OCI-LY7 (cell line): ENCODE data around the gene PARD6A.

Experiments
- EZH2phosphoT487 ChIP-seq: fragments of 200-600 bp; sonication (generic); IDR thresholded peaks from 2 replicates; pipeline ENCODE4 v1.6.1; 2018; ENCODE audit warnings: low read depth, borderline replicate concordance, mild to moderate bottlenecking, mixed run types, antibody characterized with exemption, low read length, moderate library complexity, mixed read lengths
- TF ChIP-seq, protein P1 (sequence below): fragments of 200-600 bp; sonication (generic); conservative IDR thresholded peaks from 2 replicates; pipeline ENCODE4 v1.5.1; 2014; ENCODE audit warnings: mild to moderate bottlenecking, antibody characterized with exemption, low read length, moderate library complexity, mixed read lengths

DNA sequence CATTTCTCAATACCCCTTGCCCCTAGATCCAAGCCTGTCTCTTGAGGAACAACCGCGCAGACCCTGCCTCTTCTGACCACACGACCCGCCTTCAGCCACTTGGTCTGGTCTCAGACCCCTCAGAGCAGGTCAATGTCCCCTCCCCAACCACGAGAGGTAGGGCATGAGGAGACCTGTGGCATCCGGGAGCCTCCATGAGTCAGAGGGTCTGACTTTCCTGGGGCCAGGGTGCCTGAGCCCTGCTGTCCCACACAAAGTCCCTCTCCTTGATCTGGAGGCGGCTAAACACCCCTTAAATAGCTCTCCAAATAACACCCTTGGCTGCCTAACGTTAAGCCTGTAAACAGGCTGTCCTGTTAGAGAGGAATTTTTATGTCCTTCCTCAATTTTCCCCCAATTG lies 10.7 kb upstream of the PARD6A start:
- TF ChIP-seq, protein P1, sequence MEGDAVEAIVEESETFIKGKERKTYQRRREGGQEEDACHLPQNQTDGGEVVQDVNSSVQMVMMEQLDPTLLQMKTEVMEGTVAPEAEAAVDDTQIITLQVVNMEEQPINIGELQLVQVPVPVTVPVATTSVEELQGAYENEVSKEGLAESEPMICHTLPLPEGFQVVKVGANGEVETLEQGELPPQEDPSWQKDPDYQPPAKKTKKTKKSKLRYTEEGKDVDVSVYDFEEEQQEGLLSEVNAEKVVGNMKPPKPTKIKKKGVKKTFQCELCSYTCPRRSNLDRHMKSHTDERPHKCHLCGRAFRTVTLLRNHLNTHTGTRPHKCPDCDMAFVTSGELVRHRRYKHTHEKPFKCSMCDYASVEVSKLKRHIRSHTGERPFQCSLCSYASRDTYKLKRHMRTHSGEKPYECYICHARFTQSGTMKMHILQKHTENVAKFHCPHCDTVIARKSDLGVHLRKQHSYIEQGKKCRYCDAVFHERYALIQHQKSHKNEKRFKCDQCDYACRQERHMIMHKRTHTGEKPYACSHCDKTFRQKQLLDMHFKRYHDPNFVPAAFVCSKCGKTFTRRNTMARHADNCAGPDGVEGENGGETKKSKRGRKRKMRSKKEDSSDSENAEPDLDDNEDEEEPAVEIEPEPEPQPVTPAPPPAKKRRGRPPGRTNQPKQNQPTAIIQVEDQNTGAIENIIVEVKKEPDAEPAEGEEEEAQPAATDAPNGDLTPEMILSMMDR, result no peak
- TF ChIP-seq EZH2phosphoT487, result no peak
